ENCODE results near the gene NLGN1.

Gene NLGN1

GRCh38 chr3:173617490-173617889 lies 219.9 kb downstream of the NLGN1 start:
- no peaks in the 10 kb centered on the region for H3K27me3 Mint-ChIP-seq
- H3K4me3 Mint-ChIP-seq, result no peak overlapping the region
- H3K4me1 Mint-ChIP-seq (ENCODE audit: low read depth), result no peaks in the 10 kb centered on the region

GRCh38 chr3:173618148-173618547 lies 220.6 kb downstream of the NLGN1 start:
- Mint-ChIP-seq H3K4me3 (no peak overlapping the region), H3K36me3 (ENCODE audit: low read depth) (no peaks in the 10 kb centered on the region), H3K4me1 (ENCODE audit: low read depth) (no peaks in the 10 kb centered on the region), H3K27ac (no peak overlapping the region), H3K9me3 (peaks cover 2% of the 10 kb centered on the region), H3K27me3 (no peaks in the 10 kb centered on the region)
- DNase-seq, result no peak

More at GRCh38 chr3:173617490-173617889, 219.9 kb downstream of the NLGN1 start:
- DNase-seq, result no peak
- Mint-ChIP-seq H3K27ac (no peak overlapping the region), H3K36me3 (ENCODE audit: low read depth) (no peaks in the 10 kb centered on the region), H3K9me3 (peaks cover 2% of the 10 kb centered on the region)

- Mint-ChIP-seq H3K4me3 (no peak overlapping the region), H3K27ac (no peak overlapping the region), H3K9me3 (peaks cover 2% of the 10 kb centered on the region), H3K4me1 (ENCODE audit: low read depth) (no peaks in the 10 kb centered on the region), H3K27me3 (no peaks in the 10 kb centered on the region), H3K36me3 (ENCODE audit: low read depth) (no peaks in the 10 kb centered on the region)
- no peak for DNase-seq
These were observed 221.2 kb downstream of the NLGN1 start for GRCh38 chr3:173618703-173619102.

GRCh38 chr3:173622166-173622565 lies 224.6 kb downstream of the NLGN1 start:
- H3K4me1 Mint-ChIP-seq (ENCODE audit: low read depth), result no peaks in the 10 kb centered on the region

GRCh38 chr3:173624086-173624485 lies 226.5 kb downstream of the NLGN1 start:
- H3K4me1 Mint-ChIP-seq (ENCODE audit: low read depth), result no peaks in the 10 kb centered on the region
- no peaks in the 10 kb centered on the region for H3K9me3 Mint-ChIP-seq
- H3K36me3 Mint-ChIP-seq (ENCODE audit: low read depth), result no peaks in the 10 kb centered on the region
- no peak overlapping the region for H3K4me3 Mint-ChIP-seq
- no peaks in the 10 kb centered on the region for H3K27me3 Mint-ChIP-seq
- H3K27ac Mint-ChIP-seq, result no peak overlapping the region
- no peak for DNase-seq

More at GRCh38 chr3:173622166-173622565, 224.6 kb downstream of the NLGN1 start:
- no peaks in the 10 kb centered on the region for H3K9me3 Mint-ChIP-seq
- H3K27ac Mint-ChIP-seq, result no peak overlapping the region
- no peak for DNase-seq
- no peak overlapping the region for H3K4me3 Mint-ChIP-seq
- no peaks in the 10 kb centered on the region for H3K27me3 Mint-ChIP-seq
- no peaks in the 10 kb centered on the region for H3K36me3 Mint-ChIP-seq (ENCODE audit: low read depth)

- no peaks in the 10 kb centered on the region for H3K27me3 Mint-ChIP-seq
- H3K9me3 Mint-ChIP-seq, result no peaks in the 10 kb centered on the region
- H3K4me1 Mint-ChIP-seq (ENCODE audit: low read depth), result no peaks in the 10 kb centered on the region
- no peaks in the 10 kb centered on the region for H3K36me3 Mint-ChIP-seq (ENCODE audit: low read depth)
- H3K27ac Mint-ChIP-seq, result no peak overlapping the region
- H3K4me3 Mint-ChIP-seq, result no peak overlapping the region
- DNase-seq, result no peak
These were observed 233.3 kb downstream of the NLGN1 start for GRCh38 chr3:173630849-173631248.

GRCh38 chr3:173632945-173633344 lies 235.4 kb downstream of the NLGN1 start:
- no peak for DNase-seq
- no peak overlapping the region for H3K4me3 Mint-ChIP-seq

GRCh38 chr3:173635826-173636225 lies 238.3 kb downstream of the NLGN1 start:
- no peaks in the 10 kb centered on the region for H3K9me3 Mint-ChIP-seq
- H3K36me3 Mint-ChIP-seq (ENCODE audit: low read depth), result no peaks in the 10 kb centered on the region
- no peaks in the 10 kb centered on the region for H3K4me1 Mint-ChIP-seq (ENCODE audit: low read depth)
- no peaks in the 10 kb centered on the region for H3K27me3 Mint-ChIP-seq
- no peak overlapping the region for H3K27ac Mint-ChIP-seq
- no peak for DNase-seq
- no peak overlapping the region for H3K4me3 Mint-ChIP-seq

More at GRCh38 chr3:173632945-173633344, 235.4 kb downstream of the NLGN1 start:
- Mint-ChIP-seq H3K4me1 (ENCODE audit: low read depth) (no peaks in the 10 kb centered on the region), H3K9me3 (no peaks in the 10 kb centered on the region), H3K36me3 (ENCODE audit: low read depth) (no peaks in the 10 kb centered on the region), H3K27me3 (no peaks in the 10 kb centered on the region), H3K27ac (no peak overlapping the region)

- DNase-seq, result no peak
- no peak overlapping the region for H3K27ac Mint-ChIP-seq
- H3K4me3 Mint-ChIP-seq, result no peak overlapping the region
- no peaks in the 10 kb centered on the region for H3K27me3 Mint-ChIP-seq
- no peaks in the 10 kb centered on the region for H3K36me3 Mint-ChIP-seq (ENCODE audit: low read depth)
- no peaks in the 10 kb centered on the region for H3K4me1 Mint-ChIP-seq (ENCODE audit: low read depth)
- no peaks in the 10 kb centered on the region for H3K9me3 Mint-ChIP-seq
These were observed 241.6 kb downstream of the NLGN1 start for GRCh38 chr3:173639098-173639497.

- Mint-ChIP-seq H3K4me3 (no peak overlapping the region), H3K36me3 (ENCODE audit: low read depth) (no peaks in the 10 kb centered on the region), H3K27ac (no peak overlapping the region), H3K27me3 (no peaks in the 10 kb centered on the region), H3K4me1 (ENCODE audit: low read depth) (no peaks in the 10 kb centered on the region), H3K9me3 (no peaks in the 10 kb centered on the region)
- no peak for DNase-seq
These were observed 244.2 kb downstream of the NLGN1 start for GRCh38 chr3:173641696-173642095.

GRCh38 chr3:173644086-173645082 lies 246.8 kb downstream of the NLGN1 start:
- H3K36me3 Mint-ChIP-seq (ENCODE audit: low read depth), result no peaks in the 10 kb centered on the region
- no peak overlapping the region for H3K4me3 Mint-ChIP-seq
- no peak overlapping the region for H3K27ac Mint-ChIP-seq
- no peaks in the 10 kb centered on the region for H3K9me3 Mint-ChIP-seq
- DNase-seq, result no peak
- H3K27me3 Mint-ChIP-seq, result no peaks in the 10 kb centered on the region
- no peaks in the 10 kb centered on the region for H3K4me1 Mint-ChIP-seq (ENCODE audit: low read depth)

GRCh38 chr3:173650596-173650995 lies 253.1 kb downstream of the NLGN1 start:
- DNase-seq, result no peak
- H3K4me1 Mint-ChIP-seq (ENCODE audit: low read depth), result no peaks in the 10 kb centered on the region
- no peak overlapping the region for H3K4me3 Mint-ChIP-seq
- no peak overlapping the region for H3K27ac Mint-ChIP-seq
- no peaks in the 10 kb centered on the region for H3K36me3 Mint-ChIP-seq (ENCODE audit: low read depth)
- no peaks in the 10 kb centered on the region for H3K9me3 Mint-ChIP-seq
- no peaks in the 10 kb centered on the region for H3K27me3 Mint-ChIP-seq

GRCh38 chr3:173652093-173652492 lies 254.5 kb downstream of the NLGN1 start:
- Mint-ChIP-seq H3K4me1 (ENCODE audit: low read depth) (no peaks in the 10 kb centered on the region), H3K4me3 (no peak overlapping the region), H3K36me3 (ENCODE audit: low read depth) (no peaks in the 10 kb centered on the region), H3K27ac (no peak overlapping the region), H3K9me3 (no peaks in the 10 kb centered on the region), H3K27me3 (no peaks in the 10 kb centered on the region)
- no peak for DNase-seq

- no peak overlapping the region for H3K4me3 Mint-ChIP-seq
- no peak for DNase-seq
These were observed 256.2 kb downstream of the NLGN1 start for GRCh38 chr3:173653781-173654180.

GRCh38 chr3:173659972-173660371 lies 262.4 kb downstream of the NLGN1 start:
- H3K27me3 Mint-ChIP-seq, result no peaks in the 10 kb centered on the region
- no peak overlapping the region for H3K4me3 Mint-ChIP-seq
- no peaks in the 10 kb centered on the region for H3K36me3 Mint-ChIP-seq (ENCODE audit: low read depth)
- no peak for DNase-seq
- H3K9me3 Mint-ChIP-seq, result no peaks in the 10 kb centered on the region
- no peak overlapping the region for H3K27ac Mint-ChIP-seq
- H3K4me1 Mint-ChIP-seq (ENCODE audit: low read depth), result no peaks in the 10 kb centered on the region

More at GRCh38 chr3:173653781-173654180, 256.2 kb downstream of the NLGN1 start:
- Mint-ChIP-seq H3K27ac (no peak overlapping the region), H3K4me1 (ENCODE audit: low read depth) (no peaks in the 10 kb centered on the region), H3K36me3 (ENCODE audit: low read depth) (no peaks in the 10 kb centered on the region), H3K9me3 (no peaks in the 10 kb centered on the region), H3K27me3 (no peaks in the 10 kb centered on the region)

Measured in activated T-cell treated with anti-CD3 and anti-CD28 coated beads, Interleukin-2, amount 50 U/mL, for 24 hours (primary cell).